GM18868 (cell line): Measurements from ENCODE around the gene BLOC1S4.

Experiments
- ATAC-seq: cut with Tn5 transposase; IDR thresholded peaks from one replicate; pipeline ENCODE4 v1.9.1; 2021; ENCODE audit warnings: mild to moderate bottlenecking, moderate library complexity; ENCODE audit not compliant: unreplicated experiment

BLOC1S4 gene

GRCh38 chr4:6689506-6689960, 26.4 kb upstream of the BLOC1S4 start:
- no peak for ATAC-seq

GRCh38 chr4:6692379-6692778, 23.6 kb upstream of the BLOC1S4 start:
- ATAC-seq, result no peak

GRCh38 chr4:6692806-6693205, 23.2 kb upstream of the BLOC1S4 start:
- ATAC-seq, result no peak

- no peak for ATAC-seq
Measured at GRCh38 chr4:6693231-6694176, 22.5 kb upstream of the BLOC1S4 start, which contains the start of gene S100P. Gene S100P, plus strand, starts transcription at chr4:6693878. Its CDS starts 55 bp downstream, at chr4:6693933.

GRCh38 chr4:6694177-6694901, 21.6 kb upstream of the BLOC1S4 start:
- ATAC-seq, result no peak

- ATAC-seq, result no peak
Measured at GRCh38 chr4:6695660-6696610, 20.0 kb upstream of the BLOC1S4 start.

- no peak for ATAC-seq
Measured at GRCh38 chr4:6696611-6697010, 19.4 kb upstream of the BLOC1S4 start.

GRCh38 chr4:6697131-6697530, 18.8 kb upstream of the BLOC1S4 start:
- ATAC-seq, result no peak

- ATAC-seq, result no peak
Measured at GRCh38 chr4:6699388-6699787, 16.6 kb upstream of the BLOC1S4 start.

GRCh38 chr4:6699903-6700302, 16.1 kb upstream of the BLOC1S4 start:
- ATAC-seq, result no peak

GRCh38 chr4:6701371-6701770, 14.6 kb upstream of the BLOC1S4 start:
- no peak for ATAC-seq

GRCh38 chr4:6702761-6703160, 13.2 kb upstream of the BLOC1S4 start:
- ATAC-seq, result no peak

- ATAC-seq, result no peak
Measured at GRCh38 chr4:6703786-6704185, 12.2 kb upstream of the BLOC1S4 start.

GRCh38 chr4:6705646-6706045, 10.3 kb upstream of the BLOC1S4 start:
- no peak for ATAC-seq

GRCh38 chr4:6706173-6706572, 9.8 kb upstream of the BLOC1S4 start:
- ATAC-seq, result no peak

GRCh38 chr4:6709230-6710114, 6.5 kb upstream of the BLOC1S4 start, which contains the start of gene MRFAP1L1:
Gene MRFAP1L1, minus strand, starts transcription at chr4:6709865. Its CDS starts 236 bp downstream, at chr4:6709629.
- peak; percentile 60 for ATAC-seq

GRCh38 chr4:6710282-6710681, 5.7 kb upstream of the BLOC1S4 start:
- ATAC-seq, result no peak

GRCh38 chr4:6710996-6711395, 5.0 kb upstream of the BLOC1S4 start:
- ATAC-seq, result no peak

GRCh38 chr4:6714954-6715353, 1.0 kb upstream of the BLOC1S4 start:
- no peak for ATAC-seq

GRCh38 chr4:6715704-6716017, 313 bp upstream of the BLOC1S4 start:
- ATAC-seq, result no peak
